Measurements from ENCODE around the gene ATF3.
"Not testable (repeated sequence)": the region's sequence is repeated elsewhere in the genome, so short reads cannot be mapped to it uniquely, and the experiment has no call there.

Gene ATF3

DNA sequence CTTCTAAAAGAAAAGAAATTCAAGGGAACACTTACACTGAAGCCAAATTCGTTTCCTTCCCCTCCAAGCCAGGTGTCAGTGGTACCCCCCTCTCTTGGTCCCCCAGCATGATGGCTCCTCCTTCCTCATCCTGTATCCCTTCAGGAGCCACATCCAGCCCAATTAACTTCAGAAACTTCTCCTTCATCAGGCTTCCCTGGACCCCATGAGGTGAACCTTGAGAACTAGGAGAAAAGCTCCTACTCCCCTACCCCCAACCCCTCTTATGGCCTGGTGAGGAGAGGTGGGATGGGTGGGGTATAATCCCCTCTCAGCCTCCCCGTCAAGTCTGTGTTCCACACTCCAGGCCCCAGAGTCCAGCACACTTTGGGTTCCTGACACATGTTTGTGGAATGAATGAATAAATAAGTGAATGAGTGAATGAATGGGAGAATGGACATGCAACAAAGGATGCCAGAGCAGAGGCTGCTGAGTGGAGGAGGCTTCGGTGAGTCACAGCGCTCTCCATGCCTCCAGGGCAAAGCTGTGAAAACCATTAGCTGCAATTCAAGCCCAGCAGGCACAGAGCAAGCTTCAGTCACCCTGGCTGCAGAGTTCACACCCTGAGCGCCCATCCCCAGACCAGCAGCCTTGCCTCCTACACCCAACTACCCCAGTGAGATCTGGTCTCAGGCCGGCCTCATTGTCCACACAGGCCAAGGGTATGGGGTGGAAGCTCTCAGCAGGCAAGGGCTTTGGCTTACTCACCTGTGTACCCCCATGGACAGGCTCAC, 47.3 kb downstream of the ATF3 start:
- DNase-seq: no peak

DNA sequence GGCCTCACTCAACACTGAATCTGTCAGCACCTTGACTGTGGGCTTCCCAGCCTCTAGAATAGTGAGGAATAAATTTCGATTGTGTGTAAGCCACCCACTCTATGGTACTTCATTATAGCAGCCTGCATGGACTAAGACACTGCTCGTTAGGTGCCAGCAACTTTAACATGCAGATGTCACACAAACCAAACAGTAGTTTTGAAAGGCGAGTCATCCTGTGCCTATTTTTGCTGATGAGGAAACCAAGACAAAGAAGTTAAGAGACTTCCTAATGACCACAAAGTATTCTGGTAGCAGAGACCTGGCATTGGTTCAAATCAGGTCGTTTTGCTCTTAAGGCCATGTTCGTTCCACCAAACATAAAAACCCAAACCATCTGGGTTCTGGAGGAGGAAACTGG, 48.2 kb downstream of the ATF3 start:
- DNase-seq: no peak

DNA sequence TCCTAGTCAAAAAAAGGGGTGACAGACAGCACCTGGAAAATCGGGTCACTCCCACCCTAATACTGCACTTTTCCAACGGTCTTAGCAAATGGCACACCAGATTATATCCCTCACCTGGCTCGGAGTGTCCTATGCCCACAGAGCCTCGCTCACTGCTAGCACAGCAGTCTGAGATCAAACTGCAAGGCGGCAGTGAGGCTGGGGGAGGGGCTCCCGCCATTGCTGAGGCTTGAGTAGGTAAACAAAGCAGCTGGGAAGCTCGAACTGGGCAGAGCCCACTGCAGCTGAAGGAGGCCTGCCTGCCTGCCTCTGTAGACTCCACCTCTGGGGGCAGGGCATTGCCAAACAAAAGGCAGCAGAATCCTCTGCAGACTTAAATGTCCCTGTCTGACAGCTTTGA, 49.7 kb downstream of the ATF3 start:
- not testable (repeated sequence) for DNase-seq

DNA sequence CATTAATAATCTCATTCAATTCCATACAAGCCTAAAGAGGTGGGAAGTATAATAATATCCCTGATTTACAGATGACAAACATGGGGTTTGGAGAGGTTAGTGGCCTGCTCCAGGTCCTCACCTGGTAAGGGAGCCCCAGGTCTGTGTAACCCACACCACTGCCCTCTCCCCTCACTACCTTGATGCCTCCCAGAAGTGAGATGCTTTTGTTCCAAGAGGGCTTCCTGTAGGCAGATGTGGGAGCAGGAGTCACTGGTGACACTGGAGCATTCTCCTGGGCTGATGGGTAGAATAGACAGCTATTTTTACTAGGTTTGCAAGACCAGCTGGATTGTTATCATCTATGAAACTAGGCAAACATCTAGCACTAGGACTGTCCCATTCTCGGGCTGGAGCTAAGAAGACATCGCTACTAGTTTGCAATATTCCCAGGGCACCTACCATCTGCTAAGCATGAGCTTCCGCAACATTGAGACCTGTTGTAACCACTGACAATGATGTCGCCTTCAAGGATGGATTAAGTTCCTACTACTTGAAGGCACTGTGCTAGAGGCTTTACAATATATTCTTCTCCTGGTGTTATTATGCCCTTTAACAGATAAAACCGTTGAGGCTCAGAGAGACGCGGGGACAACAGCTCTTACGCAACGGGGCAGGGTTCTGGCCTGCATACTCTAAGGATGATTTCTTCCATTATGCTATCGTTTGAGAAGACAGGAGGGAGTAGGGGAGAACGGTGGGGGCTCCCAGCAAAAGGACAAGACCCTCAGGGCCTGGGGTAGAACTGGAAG, 56.0 kb downstream of the ATF3 start:
- no peak for DNase-seq

DNA sequence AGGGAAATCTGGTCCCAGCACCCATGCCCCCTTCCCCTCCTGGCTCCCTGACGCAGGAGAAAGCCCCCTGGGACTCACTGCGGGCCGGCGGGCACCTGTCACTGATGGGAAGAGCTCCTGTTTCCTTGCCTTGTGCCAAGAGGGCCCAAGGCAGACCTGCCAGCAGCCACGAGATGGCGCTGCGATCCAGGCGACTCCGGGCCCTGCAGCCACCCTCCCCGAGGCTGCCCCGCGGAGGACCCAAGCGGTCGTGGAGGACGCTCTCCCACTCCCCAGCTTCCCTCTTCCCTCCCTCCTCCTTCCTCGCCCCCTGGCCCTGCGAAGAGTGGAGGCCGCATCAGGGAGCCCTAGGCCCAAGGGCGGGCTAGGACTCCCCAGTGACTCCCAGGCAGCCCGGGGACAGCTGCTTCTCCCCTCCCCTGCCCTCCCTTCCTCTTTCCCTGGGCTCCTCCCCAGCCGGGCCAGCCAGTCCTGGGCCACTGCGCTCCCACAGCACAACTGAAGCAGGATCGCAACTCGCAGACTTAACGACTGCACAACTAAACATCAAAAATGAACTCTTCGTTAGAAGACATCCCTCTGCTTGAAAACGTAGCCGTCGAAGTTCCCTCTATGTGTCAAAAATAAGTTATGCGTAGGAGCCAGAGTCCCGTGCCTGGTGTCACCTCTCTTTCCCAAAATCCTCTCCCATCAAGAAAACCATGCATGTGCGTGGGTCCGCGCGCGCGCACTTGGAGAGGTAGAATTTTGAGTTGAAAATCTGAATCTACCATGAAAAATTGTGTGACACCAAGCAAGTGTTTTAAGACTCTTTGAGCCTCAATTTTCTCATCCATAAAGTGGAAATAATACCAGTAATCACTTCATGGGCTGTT, 56.9 kb downstream of the ATF3 start:
- no peak for DNase-seq

DNA sequence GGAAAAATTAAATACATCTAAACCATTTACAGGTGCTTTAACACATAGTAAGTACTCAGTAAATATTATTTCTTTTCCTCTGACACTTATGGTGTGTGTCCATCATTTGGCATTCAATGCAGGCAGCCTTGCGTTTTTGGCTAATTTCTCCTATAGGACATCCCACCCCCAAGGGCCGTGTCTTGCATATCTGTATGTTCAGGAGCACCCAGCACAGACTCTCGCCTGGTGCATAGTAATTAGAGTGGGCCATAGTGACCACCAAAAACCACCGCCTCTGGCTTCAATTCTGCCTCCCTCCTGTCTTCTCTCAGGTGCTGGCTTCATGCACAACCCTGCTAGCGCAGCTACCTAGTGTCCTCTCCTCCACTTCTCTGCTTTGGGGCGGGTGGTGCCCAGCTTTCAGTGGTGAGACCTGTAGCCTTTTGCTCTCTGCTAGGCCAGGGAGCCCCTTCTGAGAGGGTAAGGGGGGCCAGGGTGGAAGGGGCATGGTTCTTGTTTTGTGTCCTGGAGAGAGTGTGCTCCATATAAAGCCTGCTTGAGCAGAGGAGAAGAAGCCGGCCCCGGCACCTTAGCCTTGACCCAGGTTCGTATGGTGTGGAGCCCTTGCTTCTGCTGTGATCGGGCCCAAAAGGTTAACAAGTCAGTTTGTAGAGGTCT, 57.7 kb downstream of the ATF3 start:
- DNase-seq: no peak

DNA sequence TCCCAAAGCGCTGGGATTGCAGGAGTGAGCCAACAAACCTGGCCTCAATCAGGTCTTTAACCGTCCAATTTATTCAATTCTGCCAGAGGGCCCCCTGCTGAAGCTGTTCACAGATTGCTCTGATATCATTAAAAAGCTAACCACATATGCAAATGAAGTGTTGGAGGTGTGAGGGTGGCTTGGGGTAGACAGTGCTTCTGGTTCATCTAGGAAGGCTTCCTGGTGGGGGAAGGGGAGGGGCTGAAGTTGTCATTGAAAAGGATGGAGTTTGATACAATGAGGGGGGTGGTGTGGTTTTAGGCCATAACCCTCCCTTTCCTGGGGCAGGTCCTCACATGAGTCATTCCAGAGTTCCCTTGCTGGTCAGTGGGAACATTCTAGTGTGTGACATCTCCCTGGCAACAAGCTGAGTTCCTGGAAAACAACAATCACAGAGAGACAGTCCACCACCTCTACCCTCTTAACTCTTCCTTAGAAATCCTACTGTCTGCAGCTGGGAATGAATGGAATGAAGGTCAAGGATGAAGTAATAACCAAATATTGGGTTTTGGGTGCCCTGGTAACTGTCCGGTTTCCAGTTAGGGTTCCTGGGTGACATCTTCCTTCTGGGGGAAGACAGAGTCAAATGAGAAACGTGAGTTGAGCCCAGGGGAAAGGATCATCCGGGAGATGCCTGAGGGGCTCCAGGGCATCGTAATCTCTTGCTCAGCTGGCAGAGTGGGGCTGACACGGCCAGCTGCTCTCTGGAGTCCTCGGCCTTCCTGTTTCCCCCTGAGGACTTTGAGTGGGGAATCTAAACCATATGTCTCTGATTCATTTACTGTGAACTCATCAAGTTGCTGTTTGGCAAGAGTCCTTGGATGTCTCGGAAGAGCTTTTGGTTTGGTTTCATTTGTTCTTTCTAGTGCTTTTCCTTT, 58.9 kb downstream of the ATF3 start:
- no peak for DNase-seq

DNA sequence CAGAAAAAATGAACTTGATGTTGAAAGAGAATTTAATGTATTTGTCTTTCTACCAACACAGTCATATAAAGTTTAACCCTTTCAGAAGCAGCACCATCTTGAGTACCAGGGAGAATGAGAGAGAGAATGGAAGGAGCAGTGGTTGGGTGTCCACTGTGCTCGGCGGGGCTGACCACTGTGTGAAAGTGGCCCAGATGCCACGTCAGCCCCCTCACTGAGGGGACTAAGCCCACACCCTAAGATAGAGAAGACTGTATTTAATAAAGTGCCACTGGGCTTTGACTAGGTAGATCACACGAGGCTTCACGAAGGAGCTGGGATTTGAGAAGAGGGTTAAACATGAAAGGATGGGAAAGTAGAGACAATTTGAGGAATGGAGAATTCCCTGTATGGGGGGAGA, 59.9 kb downstream of the ATF3 start:
- no peak for DNase-seq

DNA sequence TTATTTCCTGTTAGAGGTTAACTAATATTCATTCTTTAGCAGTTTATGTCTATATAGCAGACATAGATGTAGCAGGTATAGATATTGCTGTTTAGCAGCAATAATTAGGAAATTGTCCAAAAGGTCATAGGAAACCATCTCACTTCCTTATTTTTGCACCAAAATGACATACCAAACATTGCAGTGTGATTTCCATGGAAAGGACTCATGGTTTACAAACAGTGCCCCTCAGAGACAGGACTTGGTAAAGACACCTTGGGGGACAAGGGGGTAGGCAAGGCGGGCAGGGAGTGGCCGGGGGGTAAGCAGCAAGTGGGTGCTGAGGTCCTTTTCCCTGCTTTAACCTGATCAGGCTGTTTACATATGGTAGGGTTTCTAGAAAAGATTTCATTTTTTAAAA, 60.5 kb downstream of the ATF3 start:
- no peak for DNase-seq

DNA sequence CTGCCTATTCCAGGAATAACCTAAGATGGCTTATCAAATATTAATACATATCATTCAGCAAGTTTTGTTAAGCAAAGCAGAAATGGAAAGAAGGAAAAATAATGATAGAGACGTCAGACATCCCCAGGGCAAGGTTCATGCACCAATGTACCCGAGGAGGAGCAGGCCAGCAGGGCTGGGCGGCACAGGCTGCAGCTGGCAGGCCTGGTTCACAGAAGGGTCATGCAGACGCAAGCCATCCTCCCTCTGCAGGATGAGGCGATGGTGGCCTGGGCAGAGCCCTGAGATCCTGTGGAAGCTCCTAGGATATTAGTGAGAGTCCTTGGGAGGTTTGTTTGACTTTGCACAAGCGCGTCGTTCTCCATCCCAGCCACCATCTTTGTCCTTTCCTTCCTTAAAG, 61.0 kb downstream of the ATF3 start:
- no peak for DNase-seq

DNA sequence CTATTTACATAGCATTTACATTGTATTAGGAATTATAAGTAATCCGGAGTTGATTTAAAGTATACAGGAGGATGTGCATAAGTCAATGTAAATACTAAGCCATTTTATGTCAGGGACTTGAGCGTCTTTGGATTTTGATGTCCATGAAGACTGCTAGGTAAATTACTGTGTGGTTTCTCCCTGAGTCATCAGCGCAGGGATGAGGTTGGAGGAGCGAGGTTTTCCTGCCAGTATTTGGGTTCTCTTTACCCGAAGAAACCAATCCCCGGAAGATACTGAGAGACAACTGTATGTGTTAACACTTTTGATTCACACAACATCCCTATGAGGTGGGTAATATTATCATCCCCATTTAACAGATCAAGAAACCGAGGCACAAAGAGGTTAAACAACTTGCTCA, 61.7 kb downstream of the ATF3 start:
- no peak for DNase-seq
